Colonic mucosa (tissue), 4 donors: ENCODE results near the gene CEMIP. TPM values are rescaled to one million over a fixed set of nuclear protein-coding genes. Genes with fewer than 3 reads are reported as not detected.

Source experiments
- DNase-seq: peaks from one replicate; pipeline ENCODE4 v3.0.0-alpha.2; 2020
- H3K27ac ChIP-seq: fragments of 200-600 bp; one replicate; pipeline ENCODE4 v1.8.0; 2021
- H3K27me3 ChIP-seq: fragments of 200-600 bp; one replicate; pipeline ENCODE4 v1.8.0; 2021
- H3K36me3 ChIP-seq: fragments of 200-600 bp; one replicate; pipeline ENCODE4 v1.8.0; 2021
- H3K4me1 ChIP-seq: fragments of 200-600 bp; one replicate; pipeline ENCODE4 v1.8.0; 2021; ENCODE audit warnings: mild to moderate bottlenecking
- H3K4me3 ChIP-seq: fragments of 200-600 bp; one replicate; pipeline ENCODE4 v1.8.0; 2021
- H3K9ac ChIP-seq, 2 donors: one replicate each; pipeline ENCODE4 v1.7.0; 2013; ENCODE audit warnings: control low read depth in 2 of 2, low read depth in 2 of 2, low read length in 2 of 2
- H3K9me3 ChIP-seq: fragments of 200-600 bp; one replicate; pipeline ENCODE4 v1.8.0; 2021
- CTCF ChIP-seq: fragments of 200-600 bp; IDR thresholded peaks from one replicate; pipeline ENCODE4 v1.8.0; 2022; ENCODE audit warnings: antibody characterized with exemption, mild to moderate bottlenecking
- intact Hi-C: fragments of 100-400 bp; cut with DNase I; formaldehyde crosslinking; loops from one replicate; pipeline ENCODE4 v1.14.1; 2022
- total RNA-seq, 2 donors: library from RNA; stranded (reverse); fragmentation: NEBNext Ultra II Directional in 1 of 2; extraction: Animal tissue kit (Norgen Biotek cat#: 25700) in 1 of 2; gene quantifications; one replicate each; pipeline ENCODE4 v1.2.1, GENCODE V29; 2021
- donor health status: healthy.
- donor health status: DM: no; HTN: no; CAD: no.
- donor health status: DM: no; HTN: no; CAD: no.

The CEMIP gene
- total RNA-seq, 2 donors from 2014 or later, result 2.1 to 2.9 TPM

- intact Hi-C loops, result loop anchor here (10.0 kb wide), 1 partner anchor 125 kb away; no protein-coding TSS in a partner anchor
- Histone ChIP-seq H3K9me3 (no peaks in the 10 kb centered on the region), H3K9ac (no peak overlapping the region), H3K4me1 (no peaks in the 10 kb centered on the region), H3K36me3 (peaks cover 5% of the 10 kb centered on the region), H3K4me3 (no peak overlapping the region), H3K27ac (no peak overlapping the region), H3K27me3 (no peaks in the 10 kb centered on the region)
- no peak for TF ChIP-seq CTCF
- DNase-seq, result no peak
These were observed 200.5 kb downstream of the CEMIP start for GRCh38 chr15:80979538-80980200.

GRCh38 chr15:80982205-80982604, 203.0 kb downstream of the CEMIP start:
- no peak for TF ChIP-seq CTCF
- Histone ChIP-seq H3K27me3 (no peaks in the 10 kb centered on the region), H3K36me3 (peaks cover 5% of the 10 kb centered on the region), H3K9ac (no peak overlapping the region), H3K27ac (no peak overlapping the region), H3K4me1 (no peaks in the 10 kb centered on the region), H3K9me3 (no peaks in the 10 kb centered on the region), H3K4me3 (no peak overlapping the region)
- intact Hi-C loops, result no loop called here
- DNase-seq, result no peak

GRCh38 chr15:80982839-80983238, 203.7 kb downstream of the CEMIP start:
- DNase-seq, result no peak
- TF ChIP-seq CTCF, result no peak
- H3K36me3 ChIP-seq, result peaks cover 5% of the 10 kb centered on the region
- no peak overlapping the region for H3K27ac ChIP-seq
- no peak overlapping the region for H3K9ac ChIP-seq
- H3K9me3 ChIP-seq, result no peaks in the 10 kb centered on the region
- no peaks in the 10 kb centered on the region for H3K27me3 ChIP-seq
- H3K4me3 ChIP-seq, result no peak overlapping the region
- intact Hi-C loops, result no loop called here
- peaks cover under 1% of the 10 kb centered on the region for H3K4me1 ChIP-seq

GRCh38 chr15:80984856-80985255, 205.7 kb downstream of the CEMIP start:
- no peak for TF ChIP-seq CTCF
- H3K4me1 ChIP-seq, result peaks cover 9% of the 10 kb centered on the region
- no peaks in the 10 kb centered on the region for H3K9me3 ChIP-seq
- no peak overlapping the region for H3K27ac ChIP-seq
- no peak overlapping the region for H3K9ac ChIP-seq
- no peak for DNase-seq
- no peak overlapping the region for H3K4me3 ChIP-seq
- intact Hi-C loops, result loop anchor here (5.0 kb wide), 1 partner anchor 282 kb away; no protein-coding TSS in a partner anchor
- no peaks in the 10 kb centered on the region for H3K27me3 ChIP-seq
- no peaks in the 10 kb centered on the region for H3K36me3 ChIP-seq

GRCh38 chr15:80985981-80986380, 206.8 kb downstream of the CEMIP start:
- no peak for TF ChIP-seq CTCF
- DNase-seq, result no peak
- Histone ChIP-seq H3K4me1 (peaks cover 14% of the 10 kb centered on the region), H3K9ac (no peak overlapping the region), H3K36me3 (no peaks in the 10 kb centered on the region), H3K9me3 (no peaks in the 10 kb centered on the region), H3K27me3 (no peaks in the 10 kb centered on the region), H3K4me3 (no peak overlapping the region), H3K27ac (no peak overlapping the region)
- intact Hi-C loops, result loop anchor here (5.0 kb wide), 1 partner anchor 281 kb away; no protein-coding TSS in a partner anchor
